NCI-H345 treated with DMSO at 0.1 percent for 48 hours (cell line): ENCODE measurements around the gene DLX4.

Experiments
- DNase-seq: peaks from one replicate; lab custom pipeline; 2025; ENCODE audit not compliant: unreplicated experiment; lab: John Stamatoyannopoulos, UW

The DLX4 gene, protein sequence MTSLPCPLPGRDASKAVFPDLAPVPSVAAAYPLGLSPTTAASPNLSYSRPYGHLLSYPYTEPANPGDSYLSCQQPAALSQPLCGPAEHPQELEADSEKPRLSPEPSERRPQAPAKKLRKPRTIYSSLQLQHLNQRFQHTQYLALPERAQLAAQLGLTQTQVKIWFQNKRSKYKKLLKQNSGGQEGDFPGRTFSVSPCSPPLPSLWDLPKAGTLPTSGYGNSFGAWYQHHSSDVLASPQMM

GRCh38 chr17:49969134-49969759 is at the start of gene DLX4:
TSS of gene DLX4 (plus strand) at chr17:49969190. CDS start at chr17:49969469, 279 bp downstream.
- no peak for DNase-seq

- no peak for DNase-seq
Measured at GRCh38 chr17:49920030-49920769, 48.8 kb upstream of the DLX4 start.

DNA sequence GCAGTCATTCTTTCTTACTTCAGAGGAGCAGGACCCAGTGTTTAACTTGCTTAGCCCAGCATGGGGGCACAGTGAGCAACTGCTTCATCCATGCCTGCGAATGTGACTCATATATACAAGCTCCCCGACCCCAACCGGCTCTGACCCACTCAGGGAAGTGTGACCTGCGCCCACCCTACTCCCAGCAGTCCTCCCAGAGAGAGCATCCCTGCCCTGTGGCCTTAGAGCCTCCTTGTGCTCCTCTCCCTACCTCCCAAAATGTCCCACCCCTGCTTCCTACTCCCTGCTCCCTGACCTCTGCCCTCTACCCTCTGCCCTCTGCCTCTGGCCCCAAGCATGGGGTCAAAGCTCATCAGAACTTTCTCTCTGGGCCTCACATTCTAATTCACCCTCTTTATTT is 46.9 kb upstream of the DLX4 start:
- DNase-seq = no peak

GRCh38 chr17:49924116-49924515 is 44.9 kb upstream of the DLX4 start:
- DNase-seq = no peak

DNA sequence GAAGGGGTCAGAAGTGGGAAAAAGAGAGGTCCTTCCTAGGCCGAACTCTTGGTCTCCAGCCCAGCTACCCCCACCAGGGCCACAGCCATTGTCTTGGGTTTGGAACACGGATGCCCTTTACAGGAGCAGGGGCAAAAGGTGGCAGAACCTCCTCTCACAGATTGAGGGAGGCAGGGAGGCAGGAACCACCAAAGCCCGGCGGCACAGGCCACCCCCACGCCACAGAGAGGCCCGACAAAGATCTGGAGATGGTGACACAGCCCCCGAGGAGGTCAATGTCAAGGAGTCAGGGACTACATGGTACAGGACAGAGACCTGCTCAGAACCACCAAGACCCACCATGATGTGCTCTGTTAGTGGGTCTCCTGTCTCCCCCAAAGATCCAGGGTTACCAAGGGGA is 44.4 kb upstream of the DLX4 start:
- no peak for DNase-seq

GRCh38 chr17:49925921-49926320 is 43.1 kb upstream of the DLX4 start:
- no peak for DNase-seq

DNA sequence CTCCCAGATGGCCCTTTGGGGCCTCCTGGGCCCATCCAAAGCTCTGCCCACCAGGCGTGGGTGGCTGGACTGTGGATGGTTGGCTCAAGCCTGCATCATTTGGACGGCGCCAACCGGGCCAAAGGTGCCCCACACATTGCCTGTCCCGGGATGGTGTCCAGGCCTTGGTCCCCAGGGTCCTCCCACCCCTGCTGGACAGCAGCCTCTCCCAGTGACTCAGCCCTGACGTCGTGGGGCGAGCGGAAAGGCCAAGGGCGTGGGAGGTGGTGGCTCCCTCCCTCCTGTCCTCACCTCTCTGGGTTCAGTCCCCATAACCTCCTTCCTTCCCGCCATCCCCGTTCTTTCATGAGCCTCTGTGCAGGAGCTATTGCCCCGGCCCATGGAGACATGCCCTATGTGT is 42.1 kb upstream of the DLX4 start:
- DNase-seq = no peak

GRCh38 chr17:49928126-49928800 is 40.7 kb upstream of the DLX4 start:
- no peak for DNase-seq

- DNase-seq = no peak
Measured at GRCh38 chr17:49928837-49929475, 40.0 kb upstream of the DLX4 start.

DNA sequence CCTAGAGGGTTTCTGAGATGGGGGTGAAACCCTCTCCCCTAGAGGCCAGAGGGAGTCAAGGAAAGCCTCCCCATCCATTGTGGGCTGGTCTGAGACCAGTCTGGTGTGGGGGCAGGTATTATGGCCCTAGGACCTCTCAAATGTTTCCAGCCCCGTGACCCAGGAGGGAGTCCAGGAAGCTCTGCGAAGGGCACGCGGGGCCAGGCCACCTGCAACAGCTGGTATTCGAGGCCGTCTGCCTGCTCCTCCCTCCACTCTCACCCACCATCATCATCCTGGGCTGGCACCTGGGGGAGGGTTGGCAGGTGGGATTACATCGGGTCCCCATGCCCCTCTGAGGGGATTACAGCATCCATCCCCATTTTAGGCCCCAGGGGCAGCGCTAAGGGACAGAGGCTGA is 38.1 kb upstream of the DLX4 start:
- DNase-seq = no peak

- DNase-seq = no peak
Measured at GRCh38 chr17:49931416-49932137, 37.4 kb upstream of the DLX4 start.

- DNase-seq = no peak
Measured at GRCh38 chr17:49932138-49932723, 36.8 kb upstream of the DLX4 start.

GRCh38 chr17:49932901-49933300 is 36.1 kb upstream of the DLX4 start:
- no peak for DNase-seq

DNA sequence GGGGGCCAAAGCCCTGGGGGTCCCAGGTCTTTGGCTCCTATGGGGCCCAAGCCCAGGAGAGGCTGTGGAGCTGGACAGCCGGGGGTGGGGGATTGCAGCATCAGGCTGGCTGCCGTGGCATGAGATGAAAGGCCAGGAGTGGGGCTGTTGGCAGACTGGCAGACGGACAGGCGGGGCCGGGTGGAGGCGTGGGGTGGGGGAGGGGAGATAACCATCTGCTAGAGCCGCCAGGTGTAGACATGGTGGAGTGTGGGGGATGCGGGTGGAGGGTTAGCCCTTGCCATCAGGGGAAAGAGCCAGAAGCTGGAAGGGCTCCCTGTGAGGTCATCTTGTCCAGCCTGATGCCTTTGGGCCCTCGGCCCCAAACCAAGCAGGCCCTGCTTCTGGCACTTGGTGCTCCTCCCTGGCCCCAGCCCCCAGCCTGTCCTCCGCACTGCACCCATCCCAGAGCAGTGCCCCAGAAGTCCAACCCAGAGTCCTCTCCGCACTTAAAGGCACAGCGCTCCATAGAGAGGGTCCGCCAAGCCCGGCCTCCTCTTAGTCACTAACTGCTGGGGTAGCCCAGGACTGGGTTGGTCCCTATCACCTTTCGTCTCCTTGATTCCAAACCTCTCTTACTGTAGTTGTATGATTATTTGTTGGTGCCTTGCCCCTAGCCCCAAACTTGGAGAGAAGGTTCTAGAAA is 33.3 kb upstream of the DLX4 start:
- DNase-seq = no peak

GRCh38 chr17:49936386-49936785 is 32.6 kb upstream of the DLX4 start:
- DNase-seq = no peak

DNA sequence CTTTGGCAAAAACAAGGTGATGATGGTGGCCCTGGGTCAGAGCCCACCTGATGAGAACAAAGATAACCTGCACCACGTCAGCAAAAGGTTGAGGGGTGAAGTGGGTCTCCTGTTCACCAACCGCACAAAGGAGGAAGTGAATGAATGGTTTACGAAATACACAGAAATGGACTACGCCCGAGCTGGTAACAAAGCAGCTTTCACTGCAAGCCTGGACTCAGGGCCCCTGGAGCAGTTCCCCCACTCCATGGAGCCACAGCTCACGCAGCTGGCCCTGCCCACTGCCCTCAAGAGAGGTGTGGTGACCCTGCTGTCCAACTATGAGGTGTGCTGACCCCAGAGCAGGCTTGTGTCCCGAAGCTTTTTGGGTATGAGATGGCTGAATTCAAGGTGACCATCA is 29.7 kb upstream of the DLX4 start:
- no peak for DNase-seq

DNA sequence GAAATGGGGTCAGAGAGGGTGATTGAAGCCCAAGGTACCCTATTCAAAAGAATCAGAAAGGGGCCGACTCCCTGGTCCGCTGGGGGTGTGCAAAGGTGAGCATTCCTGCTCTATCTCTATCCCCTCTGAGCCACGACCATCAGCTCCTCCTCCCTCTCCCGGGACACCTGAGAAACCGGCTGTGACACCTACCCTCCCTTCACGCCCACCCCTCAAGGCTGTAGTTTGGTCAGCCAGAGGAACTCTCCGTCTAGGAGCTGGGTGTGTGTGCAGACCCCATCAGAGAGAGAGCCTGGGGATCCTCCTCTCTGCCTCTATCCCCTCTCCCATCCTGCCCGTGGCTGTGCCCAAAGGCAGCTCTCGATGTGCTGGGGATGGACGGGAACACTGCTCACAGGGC is 27.6 kb upstream of the DLX4 start:
- DNase-seq = no peak

- no peak for DNase-seq
Measured at GRCh38 chr17:49942947-49943346, 26.0 kb upstream of the DLX4 start.

GRCh38 chr17:49944273-49944870 is 24.6 kb upstream of the DLX4 start:
- DNase-seq = no peak
